Progenitor cell of endocrine pancreas (in vitro differentiated cells): ENCODE results near the gene SCN8A. TPM values are rescaled to one million over a fixed set of nuclear protein-coding genes. Genes with fewer than 3 reads are reported as not detected.

Experiments used
- DNase-seq: peaks from one replicate; pipeline ENCODE4 v3.0.0; 2021; ENCODE audit warnings: low spot score; ENCODE audit not compliant: unreplicated experiment
- H3K27ac Mint-ChIP-seq: 2 replicates; pipeline ENCODE4 v1.8.0; 2021; ENCODE audit warnings: mild to moderate bottlenecking, moderate library complexity, mixed read lengths
- H3K27me3 Mint-ChIP-seq: 2 replicates; pipeline ENCODE4 v1.8.0; 2021; ENCODE audit warnings: mixed read lengths
- H3K36me3 Mint-ChIP-seq: 2 replicates; pipeline ENCODE4 v1.8.0; 2022; ENCODE audit warnings: mixed read lengths; ENCODE audit not compliant: insufficient read depth
- H3K4me1 Mint-ChIP-seq: 2 replicates; pipeline ENCODE4 v1.8.0; 2021; ENCODE audit warnings: low read depth, mixed read lengths
- H3K4me3 Mint-ChIP-seq: 2 replicates; pipeline ENCODE4 v1.8.0; 2021; ENCODE audit warnings: low read depth, mild to moderate bottlenecking, moderate library complexity, mixed read lengths
- H3K9me3 Mint-ChIP-seq: 2 replicates; pipeline ENCODE4 v1.8.0; 2021; ENCODE audit warnings: low read depth, mixed read lengths
- CTCF ChIP-seq: fragments of 200-600 bp; sonication (generic); IDR thresholded peaks from one replicate; pipeline ENCODE4 v1.5.0; 2021; ENCODE audit warnings: antibody characterized with exemption, mild to moderate bottlenecking; ENCODE audit not compliant: unreplicated experiment
- total RNA-seq: library from RNA; stranded (reverse); gene quantifications from 2 replicates; pipeline ENCODE4 v1.2.1, GENCODE V29; 2021

SCN8A gene
- total RNA-seq, 1 donor from 2014 or later = 9.8 TPM

DNA sequence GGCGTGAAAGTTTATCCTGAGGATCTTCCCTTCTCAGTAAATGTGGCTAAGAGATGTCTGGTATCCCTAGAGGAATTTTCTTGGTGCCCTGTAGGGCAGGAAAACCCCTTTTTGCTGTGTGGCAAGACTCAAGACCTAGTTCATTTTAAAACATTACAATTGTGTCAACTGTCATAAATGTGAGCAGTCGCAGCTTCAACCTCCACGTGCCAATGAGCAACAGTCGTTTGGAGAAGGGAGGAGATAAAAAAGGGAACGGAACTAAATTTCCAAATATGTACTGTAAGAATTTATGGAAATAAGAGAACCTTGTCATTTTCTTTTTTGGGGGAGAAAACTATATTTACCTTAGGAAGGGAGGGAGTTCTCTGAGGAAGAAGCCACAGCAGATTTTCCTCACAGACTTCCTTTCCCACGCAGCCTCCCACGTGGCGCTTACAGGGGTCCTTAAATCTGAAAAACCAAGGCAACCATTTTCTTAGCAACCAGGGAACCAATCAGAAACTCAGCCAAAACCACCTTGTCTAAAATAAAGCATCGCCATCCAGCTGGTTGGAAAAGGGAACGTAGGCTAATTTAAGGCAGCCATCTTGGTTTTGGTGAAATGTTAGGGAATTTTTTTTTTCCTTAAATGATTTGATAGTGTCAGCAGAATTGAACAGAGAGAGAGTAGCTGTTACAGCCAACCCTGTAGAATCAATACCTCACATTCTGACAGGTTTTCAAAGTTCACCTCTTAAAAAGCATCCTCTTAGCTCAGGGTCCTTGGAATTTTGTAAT is 158.4 kb downstream of the SCN8A start:
- Mint-ChIP-seq H3K4me1 (no peaks in the 10 kb centered on the region), H3K9me3 (no peaks in the 10 kb centered on the region), H3K4me3 (no peak overlapping the region), H3K36me3 (peaks cover 3% of the 10 kb centered on the region), H3K27me3 (no peaks in the 10 kb centered on the region), H3K27ac (no peak overlapping the region)
- no peak for TF ChIP-seq CTCF
- DNase-seq = no peak

- peaks cover 3% of the 10 kb centered on the region for H3K36me3 Mint-ChIP-seq
- H3K27ac Mint-ChIP-seq = no peak overlapping the region
- DNase-seq = no peak
- H3K4me1 Mint-ChIP-seq = no peaks in the 10 kb centered on the region
- no peaks in the 10 kb centered on the region for H3K27me3 Mint-ChIP-seq
- no peaks in the 10 kb centered on the region for H3K9me3 Mint-ChIP-seq
- H3K4me3 Mint-ChIP-seq = no peak overlapping the region
- TF ChIP-seq CTCF = no peak
Measured at GRCh38 chr12:51749986-51750317, 158.9 kb downstream of the SCN8A start.

- no peak overlapping the region for H3K4me3 Mint-ChIP-seq
- H3K9me3 Mint-ChIP-seq = no peaks in the 10 kb centered on the region
- no peaks in the 10 kb centered on the region for H3K4me1 Mint-ChIP-seq
- DNase-seq = no peak
- peaks cover 4% of the 10 kb centered on the region for H3K36me3 Mint-ChIP-seq
- no peaks in the 10 kb centered on the region for H3K27me3 Mint-ChIP-seq
- TF ChIP-seq CTCF = no peak
- no peak overlapping the region for H3K27ac Mint-ChIP-seq
Measured at GRCh38 chr12:51751661-51752060, 160.6 kb downstream of the SCN8A start.

DNA sequence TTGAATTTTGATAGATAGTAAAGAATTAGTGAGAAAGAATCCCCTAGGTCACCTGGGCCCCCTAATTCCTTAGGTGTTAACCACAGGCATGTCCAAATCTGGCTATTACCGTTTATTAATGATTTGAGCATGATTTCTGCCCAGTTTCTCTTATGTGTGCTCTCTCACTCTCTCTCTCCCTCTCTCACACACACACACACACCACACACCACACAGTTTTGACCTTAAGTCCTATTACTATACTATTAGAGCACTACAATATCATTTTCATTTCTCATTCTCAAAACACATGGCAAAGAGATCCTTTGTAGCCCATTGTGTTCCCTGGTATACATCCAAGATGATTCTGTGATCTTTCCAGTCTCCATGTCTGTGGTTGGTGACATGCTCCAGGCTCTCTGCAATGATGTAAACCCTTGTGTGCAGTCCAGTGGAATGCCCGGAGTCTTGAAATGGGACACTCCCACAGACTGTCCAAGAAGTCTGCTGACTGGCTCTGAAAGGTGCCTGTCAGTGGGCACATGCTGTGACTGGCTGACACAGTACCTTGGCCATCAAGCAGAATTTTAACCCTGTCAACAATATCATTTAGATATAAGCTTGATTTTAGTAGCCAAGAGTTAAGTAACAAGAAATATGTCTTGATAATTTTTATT is 161.3 kb downstream of the SCN8A start:
- no peaks in the 10 kb centered on the region for H3K27me3 Mint-ChIP-seq
- TF ChIP-seq CTCF = no peak
- no peaks in the 10 kb centered on the region for H3K9me3 Mint-ChIP-seq
- no peak for DNase-seq
- no peak overlapping the region for H3K27ac Mint-ChIP-seq
- peaks cover 4% of the 10 kb centered on the region for H3K36me3 Mint-ChIP-seq
- H3K4me1 Mint-ChIP-seq = no peaks in the 10 kb centered on the region
- no peak overlapping the region for H3K4me3 Mint-ChIP-seq

DNA sequence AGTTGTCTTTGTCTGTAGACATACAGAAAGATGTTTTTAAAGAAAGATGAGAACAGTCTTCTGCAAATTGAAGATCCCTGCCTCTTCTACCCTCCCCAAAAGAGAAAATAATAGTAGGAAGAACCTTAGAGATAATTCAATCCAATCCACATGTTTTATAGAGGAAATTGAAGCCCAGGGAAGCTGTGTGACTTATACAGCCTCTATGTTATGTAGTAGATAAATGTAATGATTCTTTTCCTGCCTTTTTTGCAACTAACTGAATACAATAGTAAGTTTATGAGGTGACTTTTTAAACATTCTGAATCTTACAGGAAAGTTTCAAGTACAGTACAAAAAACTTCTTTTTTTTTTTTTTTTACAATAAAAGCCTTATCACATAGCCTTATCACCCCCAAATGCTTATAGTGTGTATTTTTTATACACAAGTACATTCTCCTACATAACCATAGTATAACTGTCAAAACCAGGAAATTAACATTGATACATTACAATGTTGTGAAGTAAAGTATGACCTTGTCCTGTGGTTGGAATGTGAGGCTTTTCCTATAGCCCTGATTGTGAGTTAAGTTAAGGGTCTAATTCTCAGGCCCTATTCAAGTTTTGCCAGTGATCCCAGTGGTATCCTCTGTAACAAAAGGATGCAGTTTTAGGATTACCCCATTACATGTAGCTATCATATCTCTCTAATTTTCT is 163.1 kb downstream of the SCN8A start:
- no peak for TF ChIP-seq CTCF
- H3K4me3 Mint-ChIP-seq = no peak overlapping the region
- H3K9me3 Mint-ChIP-seq = no peaks in the 10 kb centered on the region
- DNase-seq = no peak
- H3K36me3 Mint-ChIP-seq = peaks cover 4% of the 10 kb centered on the region
- H3K4me1 Mint-ChIP-seq = no peaks in the 10 kb centered on the region
- H3K27me3 Mint-ChIP-seq = no peaks in the 10 kb centered on the region
- H3K27ac Mint-ChIP-seq = no peak overlapping the region
